DMS 273 (cell line): ENCODE results near the gene SMYD3.
A peak's percentile ranks its signal among the peaks of the same experiment; 100 is the strongest.

Experiments used
- DNase-seq: peaks from one replicate; lab custom pipeline; 2025; ENCODE audit not compliant: unreplicated experiment; lab: John Stamatoyannopoulos, UW

Gene SMYD3

DNA sequence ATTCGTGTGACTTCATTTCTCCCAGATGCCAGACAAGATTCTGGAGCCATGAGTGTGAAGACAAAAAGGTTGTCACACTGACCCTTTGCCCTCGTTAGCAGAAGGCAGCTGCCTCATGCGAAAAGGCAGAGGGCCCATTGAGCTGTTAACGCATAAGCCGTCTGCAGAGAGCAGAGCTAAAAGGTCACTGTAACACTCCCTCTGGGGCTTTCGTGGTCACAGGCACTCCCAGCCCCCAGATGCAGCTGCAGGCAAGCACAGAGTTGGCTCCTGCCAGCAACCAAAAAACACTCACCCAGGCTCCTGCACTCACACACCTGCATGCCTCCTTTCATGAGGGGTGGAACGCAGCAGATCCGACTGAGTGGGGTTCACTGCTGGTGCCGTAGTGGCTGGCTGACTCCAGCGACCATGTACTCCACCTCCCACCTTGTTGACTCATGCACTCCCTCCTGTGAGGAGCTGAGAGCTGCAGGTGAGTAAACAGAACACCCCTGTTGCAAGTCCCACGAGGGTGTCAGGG lies 287.5 kb downstream of the SMYD3 start:
- DNase-seq = no peak

DNA sequence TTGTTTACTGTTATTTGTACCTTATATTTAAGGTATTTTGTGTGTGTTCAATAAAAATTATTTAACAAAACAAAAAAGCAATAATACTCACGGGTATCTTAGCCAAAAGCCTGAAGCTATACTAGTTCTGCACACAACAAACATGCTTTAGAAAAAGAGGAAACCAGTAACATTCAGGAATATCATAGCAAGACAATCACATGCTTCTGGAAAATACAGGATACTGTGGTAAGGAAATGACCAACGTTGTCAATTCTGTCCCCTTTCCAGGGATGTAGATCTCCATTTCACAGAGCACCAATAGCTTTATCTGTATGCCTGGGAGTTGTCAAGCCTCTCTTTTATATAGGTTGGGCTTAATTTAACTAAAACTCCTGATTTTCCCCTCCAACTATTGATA lies 288.4 kb downstream of the SMYD3 start:
- DNase-seq = no peak

DNA sequence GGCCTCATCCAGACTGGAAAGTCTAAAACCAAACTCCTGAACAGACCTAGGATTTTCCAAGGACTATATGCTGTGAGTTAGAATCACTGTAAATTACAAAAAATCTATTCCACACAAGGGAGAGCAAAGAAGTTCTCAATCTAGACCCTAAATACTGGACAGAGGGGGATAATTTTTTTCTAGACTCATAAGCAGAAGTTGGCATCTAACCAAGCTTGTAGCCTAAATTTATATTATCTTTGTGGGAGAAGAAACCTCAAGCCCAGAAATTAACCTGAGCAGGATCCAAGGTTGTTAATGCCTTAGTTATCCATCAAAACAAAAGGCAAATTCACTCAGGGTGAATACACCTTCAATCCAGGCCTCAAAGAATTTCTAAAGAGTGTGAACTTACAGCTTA lies 290.2 kb downstream of the SMYD3 start:
- DNase-seq = no peak

DNA sequence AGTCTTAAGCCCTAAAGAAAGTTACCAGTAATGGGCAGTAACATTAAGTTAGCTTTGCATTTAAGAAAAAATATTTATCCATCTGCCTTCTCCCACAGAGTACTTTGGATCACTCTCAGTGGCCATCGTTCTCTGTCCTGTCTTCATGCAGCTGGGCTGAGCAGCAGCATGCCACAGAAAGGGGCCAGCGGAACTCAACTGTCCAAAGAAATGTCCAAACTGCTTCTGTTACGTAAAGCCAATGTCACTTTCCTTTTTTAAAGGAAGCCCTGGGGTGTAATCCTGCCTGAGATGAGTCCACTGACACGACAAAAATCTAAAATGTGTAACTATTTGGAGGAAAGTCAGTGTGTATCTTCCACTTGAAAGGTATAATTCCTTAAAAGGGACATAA lies 291.6 kb downstream of the SMYD3 start:
- no peak for DNase-seq

DNA sequence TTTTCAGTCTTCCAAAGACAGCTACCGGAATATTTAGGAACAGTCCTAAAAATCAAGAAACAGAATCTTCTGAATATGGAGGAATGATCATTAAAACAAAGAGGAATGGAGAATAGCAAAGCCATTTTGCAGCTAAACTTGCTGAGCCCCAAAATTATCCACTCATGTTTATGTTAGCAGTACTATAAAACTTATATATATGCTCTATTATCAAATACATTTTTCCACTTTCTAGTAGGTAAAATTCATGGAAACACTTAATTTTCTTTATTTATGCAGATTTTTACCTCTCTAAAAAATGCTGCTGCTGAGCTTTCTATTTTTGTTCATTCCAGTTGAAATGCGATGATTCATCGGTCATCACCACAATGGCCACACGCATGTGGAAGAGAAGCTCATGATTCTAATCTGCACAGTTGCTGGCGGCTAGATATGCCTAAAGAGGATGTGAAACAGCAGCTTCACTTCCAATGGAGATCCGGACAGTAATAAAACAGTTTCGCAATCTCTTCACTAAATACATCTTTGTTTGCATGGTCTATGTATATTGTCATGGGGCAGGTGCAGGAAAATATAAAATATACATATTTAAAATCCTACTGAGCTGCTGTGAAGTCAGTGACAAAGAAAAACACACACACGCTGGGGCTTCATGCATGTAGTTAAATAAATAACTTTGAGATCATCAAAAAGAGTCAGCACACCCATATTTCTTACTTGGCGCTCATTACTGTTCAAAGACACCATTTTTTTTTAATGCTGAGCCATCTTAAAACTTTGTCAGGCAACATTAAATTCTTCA lies 292.2 kb downstream of the SMYD3 start:
- DNase-seq = no peak

DNA sequence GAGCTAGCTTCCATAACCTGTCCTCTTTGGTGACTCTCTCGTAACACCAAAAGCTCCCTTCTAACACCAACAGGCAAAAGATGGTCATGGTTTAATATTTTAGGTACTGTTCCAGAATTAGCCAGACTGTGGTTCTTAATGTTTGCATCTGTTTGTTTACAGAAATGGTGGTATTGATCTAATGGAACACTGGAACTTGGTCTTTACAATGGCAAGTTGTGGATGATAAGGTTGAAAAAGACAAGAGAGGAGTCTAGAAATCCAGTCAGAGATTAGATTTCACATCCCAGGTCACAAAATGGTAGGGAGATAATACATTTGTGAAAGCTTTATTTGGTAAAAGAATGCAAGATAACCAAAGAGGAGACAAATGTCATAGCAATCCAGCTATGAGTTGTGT lies 293.1 kb downstream of the SMYD3 start:
- DNase-seq = no peak

DNA sequence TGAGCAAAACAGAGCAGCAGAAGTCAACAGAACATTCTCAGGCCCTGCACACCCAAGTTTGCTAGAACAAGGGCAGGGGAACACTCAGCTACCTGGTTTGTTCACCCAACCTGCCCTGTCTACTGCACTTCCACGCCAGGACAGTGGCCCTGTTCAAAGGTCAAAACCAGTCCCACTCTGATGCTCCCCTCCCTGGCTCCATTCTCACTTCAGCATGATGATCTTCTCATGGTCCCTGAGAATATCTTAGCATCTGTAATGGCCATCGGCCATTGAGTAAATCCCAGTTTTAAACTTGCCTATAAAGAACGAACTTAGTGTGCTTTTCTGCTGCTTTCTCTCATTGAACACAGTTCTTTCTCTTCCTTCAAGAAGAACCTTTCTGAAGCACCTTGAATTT lies 293.6 kb downstream of the SMYD3 start:
- no peak for DNase-seq

DNA sequence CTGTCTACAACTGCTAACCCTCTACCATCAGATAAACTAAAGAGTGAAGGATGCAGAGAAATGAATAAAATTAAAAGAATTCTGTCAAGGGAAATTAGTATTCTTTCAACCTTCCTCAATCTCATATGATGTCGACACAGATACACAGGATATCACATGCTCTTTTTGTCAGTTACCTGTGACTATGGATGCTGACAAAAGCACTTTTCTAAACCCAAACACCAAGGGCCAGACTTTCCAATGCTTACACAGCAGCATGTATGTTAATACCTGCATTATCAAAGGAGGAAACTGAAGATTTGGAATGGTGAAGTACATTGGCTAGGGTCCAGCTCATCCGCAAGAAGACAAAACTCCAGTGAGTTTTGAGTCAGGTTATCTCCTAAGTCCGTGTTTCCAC lies 294.0 kb downstream of the SMYD3 start:
- no peak for DNase-seq

DNA sequence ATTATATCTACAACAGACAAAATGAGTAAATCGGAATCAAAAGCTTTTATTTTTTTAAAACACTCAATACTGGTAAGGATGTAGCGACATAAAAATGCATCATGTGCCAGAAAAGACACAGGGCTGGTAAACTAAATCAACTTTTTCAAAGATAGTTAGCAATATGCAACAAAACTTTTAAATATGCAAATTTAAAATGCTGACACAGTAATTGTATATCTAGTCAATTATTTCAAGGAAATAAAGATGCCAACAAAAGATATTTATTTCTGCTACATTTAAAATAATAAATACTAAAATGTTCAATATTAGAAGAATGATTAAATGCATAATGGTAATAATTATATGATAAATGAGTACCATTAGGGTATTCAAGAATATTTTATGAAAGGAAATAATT lies 295.1 kb downstream of the SMYD3 start:
- no peak for DNase-seq

DNA sequence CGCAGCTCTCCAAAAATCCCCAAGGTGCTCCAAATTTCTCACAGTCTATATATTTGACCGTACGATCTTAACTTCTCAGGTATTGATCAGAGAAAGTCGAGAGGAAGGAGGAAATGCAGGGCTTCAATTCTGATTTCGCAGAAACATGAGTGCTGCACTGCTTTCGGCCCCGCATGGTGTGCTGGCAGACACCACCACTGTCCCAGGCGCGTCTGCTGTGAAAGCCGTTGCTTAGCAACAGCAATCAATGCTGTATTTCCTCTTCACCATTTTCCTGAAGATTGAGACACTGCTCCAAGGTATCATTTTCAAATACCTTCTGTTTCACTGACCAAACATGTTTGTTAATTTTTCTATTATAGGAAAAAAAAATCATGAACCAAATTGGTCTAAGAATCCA lies 296.3 kb downstream of the SMYD3 start:
- no peak for DNase-seq

DNA sequence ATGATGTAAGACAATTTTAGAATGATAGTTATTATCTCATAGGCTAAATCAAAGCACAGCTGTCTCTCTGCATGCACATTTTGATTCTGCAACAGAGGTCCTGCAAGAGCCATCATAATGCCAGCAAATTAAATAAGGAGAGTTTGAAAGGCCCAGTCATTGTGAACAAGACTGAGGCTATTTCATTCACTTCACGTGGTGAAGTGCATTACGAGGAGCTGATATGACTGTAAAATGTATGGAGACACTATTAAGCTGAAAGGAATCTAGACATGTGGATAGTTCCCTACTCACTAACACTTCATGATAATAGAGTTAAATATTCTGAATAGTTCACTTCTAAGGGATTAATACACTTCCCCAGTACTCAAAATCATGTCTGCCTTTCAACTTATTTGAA lies 299.0 kb downstream of the SMYD3 start:
- no peak for DNase-seq

DNA sequence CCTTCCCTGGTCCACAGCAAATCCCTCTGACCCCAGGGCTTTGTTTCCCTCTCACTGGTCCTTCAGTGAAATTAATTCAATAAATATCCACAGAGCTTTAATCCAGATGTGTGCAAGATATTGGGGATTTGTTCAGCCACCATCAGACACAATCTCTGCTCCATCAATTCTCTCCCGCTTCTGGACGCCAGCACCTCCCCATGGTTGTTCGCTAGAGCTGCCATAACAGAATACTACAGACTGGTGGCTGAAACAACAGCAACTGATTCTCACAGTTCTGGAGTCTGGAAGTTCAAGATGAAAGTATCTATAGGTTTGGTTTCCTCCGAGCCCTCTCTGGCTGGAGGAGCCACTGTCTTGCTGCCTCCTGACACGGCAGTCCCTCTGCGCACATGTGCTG lies 303.9 kb downstream of the SMYD3 start:
- DNase-seq = no peak

DNA sequence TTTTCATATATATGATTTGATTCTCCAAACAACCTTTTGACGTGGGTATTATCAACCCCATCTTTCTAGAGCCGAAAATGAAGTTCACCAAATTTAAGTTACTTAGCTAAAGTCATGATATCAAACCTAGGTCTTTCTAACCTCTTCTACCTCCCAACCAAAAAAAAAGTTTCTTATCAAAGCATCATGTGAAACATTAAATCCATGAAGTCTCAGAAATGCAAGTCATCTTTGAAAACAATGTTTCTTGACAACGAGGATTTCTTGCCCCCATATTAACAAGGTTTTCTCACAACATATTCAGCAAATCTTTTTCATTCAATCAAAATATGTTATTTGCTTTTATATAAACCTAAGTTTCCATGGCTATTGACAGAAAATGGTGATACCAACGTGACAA lies 306.3 kb downstream of the SMYD3 start:
- no peak for DNase-seq

DNA sequence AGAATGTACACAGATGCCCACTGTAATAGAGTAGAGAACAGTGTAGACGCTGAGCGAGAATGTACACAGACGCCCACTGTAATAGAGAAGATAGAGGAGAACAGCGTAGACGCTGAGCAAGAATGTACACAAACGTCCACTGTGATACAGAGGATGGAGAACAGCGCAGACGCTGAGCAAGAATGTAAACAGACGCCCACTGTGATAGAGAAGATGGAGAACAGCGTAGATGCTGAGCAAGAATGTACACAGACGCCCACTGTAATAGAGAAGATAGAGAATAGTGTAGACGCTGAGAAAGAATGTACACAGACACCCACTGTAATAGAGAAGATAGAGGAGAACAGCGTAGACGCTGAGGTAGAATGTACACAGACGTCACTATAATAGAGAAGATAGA lies 306.9 kb downstream of the SMYD3 start:
- DNase-seq = no peak

DNA sequence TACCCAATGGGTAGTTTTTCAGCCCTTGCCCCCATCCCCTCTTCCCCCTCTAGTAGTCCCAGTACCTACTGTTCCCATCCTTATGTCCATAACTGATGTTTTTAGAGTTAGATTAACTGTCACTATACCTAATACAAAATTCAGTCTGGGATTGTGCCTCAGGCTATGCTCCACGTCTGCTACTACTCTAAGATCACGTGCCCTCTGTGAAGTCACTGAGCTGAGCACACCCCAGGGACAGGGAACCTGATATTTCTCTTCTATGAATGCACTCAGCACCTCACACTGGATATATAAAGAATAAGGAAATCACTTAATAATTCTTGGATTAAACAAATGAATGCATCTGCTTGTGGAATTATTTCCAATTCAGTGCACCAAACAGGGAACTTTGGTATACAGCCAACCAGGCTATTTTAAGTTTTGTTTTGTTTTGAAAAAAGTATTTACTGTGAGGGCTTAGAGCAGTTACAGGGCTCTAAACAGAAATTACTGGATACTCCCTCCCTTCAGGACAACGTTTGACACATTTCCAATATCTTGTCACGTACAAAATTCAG lies 307.9 kb downstream of the SMYD3 start:
- DNase-seq = peak; percentile 69

DNA sequence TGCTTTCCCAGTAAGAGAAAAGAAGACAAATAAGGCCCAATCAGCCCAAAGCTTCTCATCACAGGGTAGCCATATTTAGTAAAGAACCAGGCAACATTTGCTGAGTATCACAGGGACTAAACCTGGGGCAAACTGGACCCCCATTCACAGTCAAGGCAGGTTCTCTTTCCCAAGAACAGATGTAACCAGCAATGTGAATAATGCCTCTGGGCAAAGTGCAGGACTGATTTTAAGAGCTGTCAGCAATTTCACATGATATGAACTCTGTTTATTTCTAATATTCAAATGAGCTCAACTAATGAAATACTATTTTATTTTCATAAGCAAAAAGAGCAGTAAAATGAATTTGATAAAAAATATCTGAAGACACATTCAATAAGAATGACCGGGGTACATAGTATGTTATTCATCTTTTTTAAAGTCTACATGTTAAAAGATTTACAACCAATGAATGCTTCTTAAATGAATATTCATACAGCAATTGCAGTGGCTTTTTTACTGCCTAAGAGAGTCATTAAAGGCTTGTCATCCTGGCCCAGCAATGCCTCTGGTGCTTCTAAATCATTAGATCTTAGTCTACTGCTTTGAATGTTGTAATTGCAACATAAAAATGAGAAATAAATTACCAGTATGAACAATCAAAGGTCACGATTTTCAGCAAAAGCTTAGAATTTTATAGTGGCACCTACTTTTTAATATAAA lies 308.8 kb downstream of the SMYD3 start:
- DNase-seq = no peak

DNA sequence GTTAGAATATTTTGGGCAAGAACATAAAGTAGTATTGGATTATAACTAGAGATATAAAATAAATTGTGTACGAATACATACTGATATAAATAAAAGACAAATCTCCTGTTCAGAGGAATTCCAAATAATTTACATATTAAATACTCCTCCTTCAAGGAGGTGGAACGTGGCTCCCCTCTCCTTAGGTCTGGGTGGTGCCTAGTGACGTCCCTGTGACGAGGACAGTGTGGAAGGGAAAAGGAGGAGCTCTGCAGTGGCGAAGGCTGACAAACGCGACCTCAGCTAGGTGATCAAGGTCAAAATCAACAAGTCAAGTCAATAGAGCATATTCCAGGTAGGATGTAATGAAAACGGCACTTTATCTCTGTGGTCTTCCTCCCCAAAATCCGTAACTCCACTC lies 310.0 kb downstream of the SMYD3 start:
- DNase-seq = no peak

DNA sequence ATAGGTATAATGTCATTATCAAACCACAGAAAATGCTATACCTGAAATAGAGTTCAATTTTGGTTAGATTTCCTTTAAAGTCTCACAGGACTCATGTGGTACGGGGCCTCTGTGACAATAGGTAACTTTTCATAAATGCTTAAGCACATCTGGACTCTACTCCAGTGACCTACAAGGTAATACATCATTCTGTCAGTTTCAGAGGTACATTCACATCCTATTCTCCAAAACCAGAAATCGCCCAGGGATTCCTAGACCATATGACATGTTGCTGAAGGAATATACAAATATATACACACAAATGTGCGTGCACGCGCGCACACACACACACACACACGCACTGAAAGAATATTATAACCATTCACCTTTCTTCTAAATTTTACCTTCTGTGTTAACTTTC lies 311.8 kb downstream of the SMYD3 start:
- DNase-seq = no peak

DNA sequence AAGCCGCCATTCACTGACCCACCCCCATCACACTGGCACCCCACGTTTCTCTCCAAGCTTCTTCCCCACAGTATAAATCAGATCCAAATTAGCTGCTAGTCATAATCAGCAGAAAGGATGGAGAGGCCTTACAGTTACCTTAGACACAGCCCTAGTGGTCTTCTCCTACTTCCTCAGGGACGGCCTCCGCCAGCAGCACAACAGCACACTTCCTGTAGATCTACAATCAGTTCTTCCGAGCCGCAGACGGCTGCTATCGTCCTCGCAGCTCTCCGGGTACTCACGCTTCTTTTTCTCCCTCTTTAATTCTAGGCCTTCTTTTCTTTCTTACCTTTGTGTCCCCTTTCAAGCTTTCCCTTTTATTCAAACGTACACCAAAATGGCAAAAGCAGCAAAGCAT lies 313.5 kb downstream of the SMYD3 start:
- no peak for DNase-seq

DNA sequence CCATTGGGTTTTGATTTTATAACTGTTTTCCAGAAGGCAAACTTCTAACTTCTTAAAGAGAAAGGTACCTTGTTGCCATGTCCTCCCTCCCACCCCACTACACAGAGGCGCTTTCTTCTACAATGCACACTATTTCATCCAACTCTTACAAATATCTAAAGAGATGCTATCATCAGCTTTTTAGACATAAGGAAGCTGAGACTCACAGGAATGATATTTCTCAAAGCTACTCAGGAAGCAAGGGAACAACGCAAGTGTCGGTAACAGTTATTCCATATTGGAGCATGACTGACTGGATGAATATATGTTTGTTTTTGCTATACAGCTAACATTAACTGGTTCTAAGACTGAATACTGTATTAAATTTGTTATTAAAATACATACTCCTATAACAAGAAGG lies 318.0 kb downstream of the SMYD3 start:
- DNase-seq = no peak

DNA sequence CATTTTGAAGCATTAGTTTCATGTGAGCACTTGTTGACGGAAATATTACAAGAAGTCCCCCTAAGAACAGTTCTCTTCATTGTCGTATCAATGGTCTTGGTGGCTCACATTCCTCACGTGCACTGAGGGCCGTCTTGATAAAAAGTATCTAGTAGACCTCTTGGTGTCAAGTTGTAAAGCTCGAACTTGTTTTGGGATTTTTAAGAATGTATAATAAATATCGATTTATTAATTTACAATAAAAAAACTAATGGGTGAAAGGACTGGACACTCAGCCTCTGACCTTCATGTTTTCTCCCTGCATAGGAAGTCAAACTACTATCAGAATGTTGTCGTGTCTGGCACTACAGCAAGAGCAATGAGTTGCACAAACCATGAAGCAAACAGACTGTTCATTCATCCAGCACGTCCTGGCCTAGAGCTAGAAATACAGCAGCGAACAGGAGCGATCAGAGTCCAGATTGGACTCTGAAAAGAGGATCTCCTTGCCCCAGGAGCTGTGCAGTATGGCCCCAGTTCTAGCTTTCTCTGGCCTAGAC lies 319.2 kb downstream of the SMYD3 start:
- DNase-seq = no peak

DNA sequence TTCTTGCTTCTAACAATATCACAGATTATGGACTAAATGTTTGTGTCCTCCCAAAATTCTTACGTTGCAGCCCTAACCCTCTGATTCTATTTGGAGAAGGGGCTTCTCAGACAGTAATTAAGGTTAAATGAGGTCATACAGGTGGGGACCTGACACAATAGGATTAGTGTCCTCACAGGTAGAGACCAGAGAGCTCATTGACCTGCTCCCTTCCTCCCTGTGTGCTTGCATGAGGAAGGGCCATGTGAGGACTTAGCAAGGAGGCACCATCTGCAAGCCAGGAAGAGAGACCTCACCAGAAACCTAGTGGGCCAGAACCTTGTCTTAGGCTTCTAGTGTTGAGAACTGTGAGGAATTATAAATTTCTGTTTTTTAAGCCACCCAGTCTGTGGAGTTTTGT lies 322.6 kb downstream of the SMYD3 start:
- DNase-seq = no peak
